Activated CD4-positive, alpha-beta T cell treated with anti-CD3 and anti-CD28 coated beads, Interleukin-2, amount 50 U/mL, for 48 hours (primary cell): ENCODE data around the gene GMDS.

ENCODE experiments used
- DNase-seq, 2 experiments: peaks; one replicate each; pipeline ENCODE4 v3.0.0-alpha.2; 2020

Gene GMDS

GRCh38 chr6:1786455-1787453 is 458.7 kb downstream of the GMDS start:
- DNase-seq = peak; percentile 51 to 66

DNA sequence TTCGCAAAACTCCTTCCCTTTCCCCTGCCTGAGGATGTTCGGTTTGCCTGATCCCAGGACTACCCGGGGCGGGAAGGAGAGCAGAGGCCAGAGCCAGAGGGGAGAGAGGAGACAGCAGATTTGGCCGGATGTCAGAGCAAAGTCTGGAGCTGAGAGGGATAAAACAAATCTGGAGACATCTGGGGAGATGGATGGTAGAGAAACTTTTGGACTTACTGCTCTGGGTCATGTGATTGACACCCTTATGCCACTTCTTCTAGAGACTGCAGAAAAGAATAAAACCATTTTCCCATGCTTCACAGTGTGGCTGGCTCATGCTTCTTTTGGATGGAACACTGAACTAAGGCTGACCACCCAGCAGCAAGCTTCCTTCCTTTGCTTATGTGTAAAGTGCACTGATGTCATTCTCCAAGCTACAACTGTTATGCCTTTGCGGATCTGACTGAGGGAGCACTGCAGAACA is 461.0 kb downstream of the GMDS start:
- no peak for DNase-seq

DNA sequence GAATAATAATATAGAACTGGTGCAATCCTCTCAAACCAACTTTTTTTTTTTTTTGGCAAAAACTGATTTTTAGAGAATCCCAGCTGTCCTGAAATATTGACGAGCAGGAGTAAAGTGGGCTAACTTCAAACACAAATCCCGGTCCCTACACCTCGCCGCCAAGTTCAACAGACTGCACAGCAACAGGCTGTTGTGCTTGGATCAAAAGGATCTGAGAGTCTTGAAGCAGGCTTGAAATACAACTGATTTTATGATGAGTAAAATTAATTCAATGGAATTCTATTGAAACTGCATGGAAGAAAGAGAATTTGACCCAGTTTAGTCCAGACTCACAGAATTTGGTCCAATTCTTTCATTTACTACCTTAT is 463.6 kb downstream of the GMDS start:
- no peak for DNase-seq

DNA sequence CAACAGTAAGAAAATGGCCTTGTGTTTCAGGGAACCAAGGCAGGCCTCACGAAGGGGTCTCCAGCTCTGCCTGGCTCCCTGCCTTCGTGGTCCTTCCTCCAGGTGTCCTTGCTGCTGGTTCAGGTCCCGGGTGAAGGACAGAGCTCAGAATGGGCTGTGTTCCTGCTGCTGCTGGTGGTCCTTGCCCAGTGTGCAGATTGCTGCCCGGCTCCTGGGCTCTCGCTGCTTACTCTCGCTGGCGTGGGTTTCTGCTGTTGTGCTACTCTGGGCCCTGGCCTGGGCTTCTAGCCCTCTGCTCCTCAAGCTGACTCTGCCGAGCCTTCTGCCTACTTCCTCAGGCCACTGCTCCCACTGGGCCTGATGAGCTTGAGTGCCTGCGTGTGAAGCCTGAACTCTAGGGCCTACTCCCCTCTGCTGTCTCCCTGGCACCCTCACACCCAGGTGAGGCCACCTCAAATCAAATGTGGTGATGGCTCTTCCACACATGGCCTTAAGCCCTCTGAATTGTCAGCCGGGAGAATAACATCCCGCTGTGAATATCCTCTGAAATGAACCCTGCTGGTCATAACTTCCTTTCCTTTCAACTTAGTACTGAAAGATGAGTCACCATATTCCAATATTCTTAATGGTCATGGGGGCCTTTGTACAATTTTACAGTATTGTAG is 464.1 kb downstream of the GMDS start:
- no peak for DNase-seq

DNA sequence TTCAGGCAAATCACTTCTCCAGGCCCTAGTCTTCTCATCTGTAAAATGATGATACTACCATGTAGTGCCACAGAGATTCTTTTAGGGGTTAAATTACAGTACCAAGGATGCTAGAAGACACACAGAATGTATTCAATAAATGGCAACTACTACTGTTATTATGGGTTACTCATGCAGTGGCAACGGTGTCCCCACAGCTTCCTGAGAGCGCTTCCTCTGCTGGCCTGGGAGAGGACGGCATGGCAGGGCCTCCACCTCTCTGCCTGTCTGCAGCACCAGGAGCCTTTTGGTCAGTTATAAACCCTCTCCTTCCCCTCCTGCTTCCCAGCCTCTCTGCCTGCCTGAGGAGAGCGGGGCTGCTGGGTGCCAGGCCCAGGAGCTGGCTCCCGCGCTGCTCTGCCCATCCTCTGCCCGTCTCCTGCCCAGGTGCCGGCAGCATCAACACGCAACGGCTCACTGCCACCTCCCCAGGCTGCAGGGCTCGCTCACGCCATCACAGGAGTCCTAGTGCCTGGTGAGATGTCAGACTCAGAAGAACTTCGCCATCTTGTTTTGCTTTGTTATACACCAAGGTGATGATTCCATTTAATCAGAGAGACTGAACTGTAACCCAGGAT is 465.0 kb downstream of the GMDS start:
- DNase-seq = no peak

DNA sequence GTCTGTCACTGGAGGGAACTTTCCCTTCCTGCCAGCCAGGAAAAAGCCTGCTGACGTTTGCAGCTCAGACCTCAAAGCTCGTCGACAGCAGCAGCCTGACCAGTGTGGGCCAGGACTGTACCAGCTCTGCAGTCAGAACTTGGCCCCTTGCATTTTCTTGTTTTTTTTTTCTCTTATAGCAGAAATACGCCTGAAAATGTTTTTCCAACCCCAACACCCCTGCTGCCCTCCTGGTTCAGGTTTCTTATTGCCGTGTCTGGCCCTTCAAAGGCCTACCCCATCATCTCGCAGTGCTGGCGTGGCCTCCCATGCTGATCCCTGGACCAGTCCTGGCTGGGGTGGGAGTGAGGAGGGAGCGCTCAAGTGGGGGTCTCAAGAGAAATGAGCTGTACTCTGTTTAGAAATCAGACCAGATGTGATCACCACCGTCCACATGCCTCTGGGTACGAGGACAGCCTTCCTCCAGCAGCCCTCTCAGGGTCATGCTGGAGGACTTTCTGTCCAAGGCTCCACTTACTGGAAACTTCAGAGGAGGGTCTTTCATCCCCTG is 466.6 kb downstream of the GMDS start:
- no peak for DNase-seq

- DNase-seq = no peak
Observed at GRCh38 chr6:1777921-1778685, 467.3 kb downstream of the GMDS start.

DNA sequence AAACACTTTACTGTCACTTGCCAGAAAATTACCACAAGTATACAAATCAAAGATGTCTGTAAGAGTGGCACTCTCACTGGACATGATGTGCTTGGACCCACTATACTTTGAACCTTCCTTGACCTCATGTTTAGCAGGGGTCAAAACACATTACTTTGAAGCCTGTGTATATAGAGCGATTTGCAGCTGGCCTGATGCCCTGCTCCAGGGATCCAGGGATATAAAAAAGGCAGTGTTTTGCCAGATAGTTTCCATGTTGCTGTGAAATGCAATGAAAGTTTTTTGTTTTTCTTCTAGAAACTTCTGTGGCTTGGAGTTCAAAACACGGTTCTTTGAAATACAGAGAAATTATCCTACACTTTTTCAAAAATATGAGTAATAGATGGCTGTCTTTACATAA is 470.0 kb downstream of the GMDS start:
- no peak for DNase-seq

DNA sequence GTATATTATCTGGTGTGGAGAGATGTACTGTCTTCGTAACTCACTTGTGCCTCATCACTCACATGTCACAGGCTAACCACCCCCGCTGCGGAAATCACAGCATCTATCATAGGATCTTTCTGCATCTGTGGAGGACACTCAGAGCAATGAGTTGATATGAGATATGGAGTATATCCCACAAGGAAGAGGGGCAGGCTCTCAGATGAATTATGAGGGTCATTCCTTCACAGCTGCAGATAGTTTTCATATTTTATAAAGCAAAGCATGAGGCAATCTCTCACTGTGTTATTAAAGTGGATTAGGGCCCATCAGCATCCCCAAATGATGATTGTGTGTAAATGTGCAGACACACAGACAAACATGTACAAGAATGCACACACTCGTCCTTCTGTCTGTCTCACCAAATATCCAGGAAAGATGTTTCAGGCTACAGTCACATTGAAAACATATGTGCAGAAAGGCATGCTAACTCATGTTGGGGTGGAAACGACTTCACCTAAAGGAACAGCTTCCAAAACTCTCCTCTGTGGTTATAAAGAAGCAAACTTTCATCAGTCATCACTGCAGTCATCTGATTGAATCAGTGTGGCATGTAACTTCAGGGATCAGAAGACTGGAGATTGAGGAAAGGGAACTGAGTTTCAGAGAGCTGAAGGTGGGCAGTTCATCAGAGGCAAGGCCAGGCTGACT is 471.0 kb downstream of the GMDS start:
- no peak for DNase-seq

- no peak for DNase-seq
Observed at GRCh38 chr6:1773700-1774099, 471.7 kb downstream of the GMDS start.

GRCh38 chr6:1770968-1771723 is 474.3 kb downstream of the GMDS start:
- peak; percentile 32 to 49 for DNase-seq

DNA sequence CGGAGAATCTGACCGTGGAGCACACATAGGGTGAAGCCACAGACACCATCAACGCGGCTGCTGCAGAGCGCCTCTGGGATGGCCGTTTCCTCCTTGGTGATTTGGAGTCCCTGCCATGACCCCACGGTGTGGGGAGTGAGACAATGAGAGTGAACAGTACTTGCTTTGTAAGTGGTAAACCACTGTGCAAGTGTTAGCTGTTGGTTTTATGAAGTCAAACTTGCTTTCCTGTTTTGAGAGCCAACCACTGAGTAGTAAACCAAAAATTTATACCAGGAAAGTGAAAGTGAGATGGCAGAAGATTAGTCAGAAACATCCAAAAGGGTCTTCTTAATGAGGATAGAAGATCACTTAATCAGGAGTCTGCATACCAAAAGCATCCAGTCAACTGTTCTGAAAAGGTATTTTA is 475.0 kb downstream of the GMDS start:
- DNase-seq = peak; percentile 33 to 41

GRCh38 chr6:1767481-1768246 is 477.7 kb downstream of the GMDS start:
- DNase-seq = no peak

GRCh38 chr6:1766654-1767053 is 478.8 kb downstream of the GMDS start:
- no peak for DNase-seq

- no peak for DNase-seq
Observed at GRCh38 chr6:1765160-1765903, 480.1 kb downstream of the GMDS start.

GRCh38 chr6:1764397-1764987 is 480.9 kb downstream of the GMDS start:
- DNase-seq = no peak

DNA sequence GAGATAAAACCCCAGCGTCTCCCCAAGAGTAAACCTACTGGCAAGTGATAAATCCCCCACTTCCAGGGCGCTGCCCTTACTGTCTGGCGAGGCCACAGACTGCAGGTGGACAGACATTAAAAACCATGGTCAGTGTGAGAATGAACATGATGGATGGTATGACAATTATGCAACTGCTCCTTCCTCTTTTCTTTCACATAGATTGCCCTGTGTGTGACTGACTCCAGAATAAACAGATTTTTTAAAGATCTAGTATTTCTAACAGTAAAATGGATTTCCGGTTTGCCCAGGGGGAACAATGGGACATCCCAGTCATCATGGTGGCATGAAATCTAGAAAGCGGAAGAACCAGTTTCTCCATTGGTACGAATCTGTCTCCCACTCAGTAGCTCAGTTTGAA is 482.0 kb downstream of the GMDS start:
- DNase-seq = no peak

DNA sequence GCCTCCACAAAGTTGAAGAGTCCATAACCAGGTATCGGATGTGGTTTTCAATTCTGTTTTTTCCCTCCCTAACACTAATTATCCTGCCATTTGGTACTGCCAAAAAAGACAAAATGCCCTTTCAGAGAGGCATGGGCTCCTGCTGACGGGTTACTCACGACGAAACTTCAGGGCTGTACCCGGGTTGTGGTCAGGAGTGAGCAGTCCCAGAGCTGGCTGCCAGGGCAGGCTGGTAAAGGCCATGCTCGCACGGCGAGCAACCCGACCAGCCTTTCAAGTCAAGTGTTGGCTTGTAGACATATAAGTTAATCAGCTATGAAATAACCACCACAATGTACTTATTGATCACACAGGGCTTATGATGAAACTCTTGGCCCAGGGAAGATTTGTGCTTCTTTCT is 483.2 kb downstream of the GMDS start:
- no peak for DNase-seq

DNA sequence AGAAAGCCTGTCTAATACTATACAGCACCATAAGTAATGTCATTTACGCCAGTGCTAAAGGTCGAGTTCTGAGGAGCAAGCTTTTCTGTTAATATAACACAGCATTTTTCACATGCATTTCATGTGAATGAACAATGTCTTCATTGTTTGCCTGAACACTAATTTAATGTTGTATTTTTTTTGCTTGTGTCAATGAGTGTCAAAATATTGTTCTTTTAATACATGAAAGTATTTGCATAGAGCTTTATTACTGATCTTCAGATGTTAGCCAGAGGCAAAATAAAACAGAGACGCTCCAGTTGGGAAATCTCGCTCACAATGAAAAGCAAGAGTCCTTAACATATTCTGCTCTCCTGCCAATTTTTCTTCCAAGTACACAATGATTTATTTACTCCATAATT is 483.9 kb downstream of the GMDS start:
- DNase-seq = no peak
